ENCODE results near the gene HPCAL1. TPM values are rescaled to one million over a fixed set of nuclear protein-coding genes. Genes with fewer than 3 reads are reported as not detected.
"Not testable (repeated sequence)": the region's sequence is repeated elsewhere in the genome, so short reads cannot be mapped to it uniquely, and the experiment has no call there.

HPCAL1 gene
- total RNA-seq, 2 donors from 2014 or later, result 43.9 to 52.0 TPM

GRCh38 chr2:10284108-10284870, 18.4 kb upstream of the HPCAL1 start:
- ATAC-seq (replicated peaks in 1 of 2) (no peak), DNase-seq (no peak)
- Mint-ChIP-seq H3K36me3 (ENCODE audit: insufficient read depth in 2 of 2) (no peaks in the 10 kb centered on the region), H3K4me1 (ENCODE audit: low read depth) (peaks cover 21% of the 10 kb centered on the region), H3K4me3 (no peak overlapping the region), H3K27ac (no peak overlapping the region), H3K9me3 (no peaks in the 10 kb centered on the region), H3K27me3 (ENCODE audit: low read depth) (no peaks in the 10 kb centered on the region)

DNA sequence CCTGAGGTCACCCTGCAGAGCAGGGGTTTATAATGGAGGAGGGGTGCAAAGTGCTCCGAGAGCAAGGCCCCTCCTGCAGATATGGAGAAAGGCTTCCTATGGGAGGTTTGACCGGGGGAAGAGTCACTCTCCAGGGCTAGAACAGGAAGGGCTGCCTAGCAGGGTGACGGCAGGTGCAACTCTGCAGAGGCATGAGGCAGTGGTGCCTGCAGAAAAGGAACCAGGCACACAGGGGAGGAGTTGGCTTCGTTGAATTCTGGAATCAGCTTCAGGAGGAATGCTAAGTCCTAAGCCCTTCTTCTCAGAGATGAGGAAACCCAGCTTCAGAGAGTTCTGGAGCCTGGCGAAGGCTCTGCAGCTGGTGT, 17.5 kb upstream of the HPCAL1 start:
- no peak for DNase-seq
- no peak overlapping the region for H3K27ac Mint-ChIP-seq
- H3K4me3 Mint-ChIP-seq, result no peak overlapping the region
- no peak for ATAC-seq (replicated peaks in 1 of 2)
- H3K9me3 Mint-ChIP-seq, result no peaks in the 10 kb centered on the region
- no peaks in the 10 kb centered on the region for H3K36me3 Mint-ChIP-seq (ENCODE audit: insufficient read depth in 2 of 2)
- H3K27me3 Mint-ChIP-seq (ENCODE audit: low read depth), result no peaks in the 10 kb centered on the region
- peaks cover 21% of the 10 kb centered on the region for H3K4me1 Mint-ChIP-seq (ENCODE audit: low read depth)

- ATAC-seq (replicated peaks in 1 of 2) (no peak), DNase-seq (no peak)
- Mint-ChIP-seq H3K36me3 (ENCODE audit: insufficient read depth in 2 of 2) (no peaks in the 10 kb centered on the region), H3K4me3 (no peak overlapping the region), H3K27me3 (ENCODE audit: low read depth) (no peaks in the 10 kb centered on the region), H3K27ac (no peak overlapping the region), H3K4me1 (ENCODE audit: low read depth) (peaks cover 21% of the 10 kb centered on the region), H3K9me3 (no peaks in the 10 kb centered on the region)
Measured at GRCh38 chr2:10285556-10286198, 17.0 kb upstream of the HPCAL1 start.

DNA sequence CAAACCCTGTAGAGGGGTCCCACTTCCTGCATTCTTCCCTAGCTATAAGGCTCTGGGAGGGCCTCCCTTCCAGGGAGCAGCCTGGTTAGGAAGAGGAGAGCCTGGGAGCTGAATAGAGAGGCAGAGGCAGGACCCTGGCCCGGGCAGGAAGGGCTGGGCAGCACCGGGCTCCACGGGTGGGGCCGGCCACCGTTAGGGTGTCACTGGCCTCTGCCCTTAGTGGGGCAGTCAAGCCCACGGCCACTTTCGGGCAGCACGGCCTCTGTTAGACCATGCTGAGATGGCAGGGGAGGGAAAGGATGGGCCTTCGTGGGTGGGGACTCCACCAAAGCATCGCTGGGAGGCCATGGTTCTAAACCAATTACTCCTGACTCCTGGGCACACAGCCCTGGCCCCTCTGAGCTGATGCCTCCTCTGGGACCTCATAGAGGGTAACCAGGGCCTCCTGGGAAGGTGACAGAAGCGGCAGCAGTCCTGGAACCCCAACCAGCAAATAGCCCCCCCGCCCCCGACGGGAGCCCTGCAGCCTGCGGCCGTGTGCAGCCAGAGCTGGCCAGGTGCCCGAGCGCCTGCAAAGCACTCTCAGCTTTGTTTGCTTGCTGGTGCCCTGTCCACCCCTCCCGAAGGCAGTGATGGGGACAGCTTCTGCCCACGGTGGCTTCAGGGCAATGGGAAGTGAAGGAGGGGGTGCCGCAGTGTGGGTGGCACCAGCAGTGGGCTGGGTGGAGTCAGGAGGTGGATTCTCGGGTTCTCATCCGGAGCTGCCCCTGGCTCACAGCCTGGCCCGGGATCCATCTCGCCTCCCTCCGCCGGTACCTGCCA, 16.3 kb upstream of the HPCAL1 start:
- Mint-ChIP-seq H3K9me3 (no peaks in the 10 kb centered on the region), H3K27ac (no peak overlapping the region), H3K27me3 (ENCODE audit: low read depth) (no peaks in the 10 kb centered on the region), H3K4me1 (ENCODE audit: low read depth) (peaks cover 21% of the 10 kb centered on the region), H3K4me3 (no peak overlapping the region), H3K36me3 (ENCODE audit: insufficient read depth in 2 of 2) (no peaks in the 10 kb centered on the region)
- no peak for ATAC-seq (replicated peaks in 1 of 2)
- DNase-seq, result no peak

DNA sequence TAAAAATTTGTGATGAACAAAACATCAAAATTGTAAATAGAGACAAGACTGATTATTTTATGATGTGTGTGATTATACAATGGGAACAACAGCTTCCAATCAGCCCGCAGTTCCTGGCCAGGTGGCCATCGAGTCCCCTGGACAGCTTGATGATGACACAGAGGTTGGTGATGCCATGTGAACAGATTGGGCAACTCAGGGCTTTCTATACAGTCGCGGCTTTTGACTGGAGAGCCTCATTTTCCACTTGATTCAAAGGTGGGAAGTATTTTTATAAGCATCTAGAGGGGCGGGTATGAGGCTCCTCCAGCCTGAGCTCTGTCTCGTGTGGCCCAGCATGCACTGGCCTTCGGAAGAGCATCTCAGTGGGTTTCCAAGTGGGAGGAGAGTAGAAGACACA, 14.9 kb upstream of the HPCAL1 start:
- ATAC-seq (replicated peaks in 1 of 2), result no peak
- DNase-seq, result no peak
- Mint-ChIP-seq H3K27ac (no peak overlapping the region), H3K27me3 (ENCODE audit: low read depth) (no peaks in the 10 kb centered on the region), H3K9me3 (no peaks in the 10 kb centered on the region), H3K4me1 (ENCODE audit: low read depth) (peaks cover 18% of the 10 kb centered on the region), H3K36me3 (ENCODE audit: insufficient read depth in 2 of 2) (no peaks in the 10 kb centered on the region), H3K4me3 (no peak overlapping the region)

GRCh38 chr2:10288606-10289005, 14.1 kb upstream of the HPCAL1 start:
- Mint-ChIP-seq H3K27ac (no peak overlapping the region), H3K9me3 (no peaks in the 10 kb centered on the region), H3K4me1 (ENCODE audit: low read depth) (peaks cover 9% of the 10 kb centered on the region), H3K4me3 (no peak overlapping the region), H3K36me3 (ENCODE audit: insufficient read depth in 2 of 2) (no peaks in the 10 kb centered on the region), H3K27me3 (ENCODE audit: low read depth) (no peaks in the 10 kb centered on the region)
- ATAC-seq (replicated peaks in 1 of 2), result no peak
- DNase-seq, result no peak

- peaks cover 5% of the 10 kb centered on the region for H3K4me1 Mint-ChIP-seq (ENCODE audit: low read depth)
- no peaks in the 10 kb centered on the region for H3K27me3 Mint-ChIP-seq (ENCODE audit: low read depth)
- H3K36me3 Mint-ChIP-seq (ENCODE audit: insufficient read depth in 2 of 2), result peaks cover 0 to 4% of the 10 kb centered on the region in 2 donors
- ATAC-seq (replicated peaks in 1 of 2), result no peak
- H3K27ac Mint-ChIP-seq, result no peak overlapping the region
- H3K4me3 Mint-ChIP-seq, result no peak overlapping the region
- DNase-seq, result no peak
- H3K9me3 Mint-ChIP-seq, result no peaks in the 10 kb centered on the region
Measured at GRCh38 chr2:10289352-10289751, 13.4 kb upstream of the HPCAL1 start.

GRCh38 chr2:10289891-10290290, 12.8 kb upstream of the HPCAL1 start:
- Mint-ChIP-seq H3K27ac (no peak overlapping the region), H3K27me3 (ENCODE audit: low read depth) (no peaks in the 10 kb centered on the region), H3K4me3 (no peak overlapping the region), H3K36me3 (ENCODE audit: insufficient read depth in 2 of 2) (peaks cover 0 to 7% of the 10 kb centered on the region in 2 donors), H3K4me1 (ENCODE audit: low read depth) (peaks cover 3% of the 10 kb centered on the region), H3K9me3 (no peaks in the 10 kb centered on the region)
- no peak for DNase-seq
- no peak for ATAC-seq (replicated peaks in 1 of 2)

DNA sequence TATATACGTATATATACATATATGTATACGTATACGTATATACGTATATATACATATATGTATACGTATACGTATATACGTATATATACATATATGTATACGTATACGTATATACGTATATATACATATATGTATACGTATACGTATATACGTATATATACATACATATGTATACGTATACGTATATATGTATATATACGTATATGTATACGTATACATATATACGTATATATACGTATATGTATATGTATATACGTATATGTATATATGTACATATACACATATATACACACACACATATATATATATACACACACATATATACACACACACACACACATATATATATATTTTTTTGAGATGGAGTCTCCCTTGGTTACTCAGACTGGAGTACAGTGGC, 11.3 kb upstream of the HPCAL1 start:
- DNase-seq; ATAC-seq (replicated peaks in 1 of 2); H3K4me1 Mint-ChIP-seq (ENCODE audit: low read depth); H3K27ac Mint-ChIP-seq; H3K27me3 Mint-ChIP-seq (ENCODE audit: low read depth); H3K36me3 Mint-ChIP-seq (ENCODE audit: insufficient read depth in 2 of 2); H3K9me3 Mint-ChIP-seq; H3K4me3 Mint-ChIP-seq: not testable (repeated sequence)

- Mint-ChIP-seq H3K9me3 (no peaks in the 10 kb centered on the region), H3K36me3 (ENCODE audit: insufficient read depth in 2 of 2) (peaks cover 0 to 7% of the 10 kb centered on the region in 2 donors), H3K4me1 (ENCODE audit: low read depth) (peaks cover 10% of the 10 kb centered on the region), H3K4me3 (no peak overlapping the region), H3K27ac (no peak overlapping the region), H3K27me3 (ENCODE audit: low read depth) (no peaks in the 10 kb centered on the region)
- ATAC-seq (replicated peaks in 1 of 2) (no peak), DNase-seq (no peak)
Measured at GRCh38 chr2:10292033-10292432, 10.7 kb upstream of the HPCAL1 start.

DNA sequence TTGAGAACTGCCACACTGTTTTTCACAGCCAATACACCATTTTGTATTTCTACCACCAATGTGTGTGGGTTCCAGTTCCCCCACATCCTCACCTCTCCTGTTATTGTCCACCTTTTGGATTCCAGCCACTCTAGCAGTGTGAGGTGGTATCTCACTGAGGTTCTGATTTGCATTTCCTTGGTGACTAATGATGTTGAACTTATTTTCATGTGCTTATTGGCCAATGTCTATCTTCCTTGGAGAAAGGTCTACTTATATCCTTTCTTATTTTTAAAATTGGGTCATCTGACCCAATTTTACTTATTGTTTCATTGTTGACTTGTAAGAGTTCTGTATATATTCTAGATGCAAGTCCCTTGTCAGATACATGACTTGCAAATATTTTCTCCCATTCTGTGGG, 9.1 kb upstream of the HPCAL1 start:
- no peaks in the 10 kb centered on the region for H3K9me3 Mint-ChIP-seq
- DNase-seq (no peak), ATAC-seq (replicated peaks in 1 of 2) (no peak)
- H3K4me3 Mint-ChIP-seq, result no peak overlapping the region
- H3K27me3 Mint-ChIP-seq (ENCODE audit: low read depth), result no peaks in the 10 kb centered on the region
- peaks cover 0 to 7% of the 10 kb centered on the region in 2 donors for H3K36me3 Mint-ChIP-seq (ENCODE audit: insufficient read depth in 2 of 2)
- H3K4me1 Mint-ChIP-seq (ENCODE audit: low read depth), result peaks cover 26% of the 10 kb centered on the region
- H3K27ac Mint-ChIP-seq, result no peak overlapping the region

DNA sequence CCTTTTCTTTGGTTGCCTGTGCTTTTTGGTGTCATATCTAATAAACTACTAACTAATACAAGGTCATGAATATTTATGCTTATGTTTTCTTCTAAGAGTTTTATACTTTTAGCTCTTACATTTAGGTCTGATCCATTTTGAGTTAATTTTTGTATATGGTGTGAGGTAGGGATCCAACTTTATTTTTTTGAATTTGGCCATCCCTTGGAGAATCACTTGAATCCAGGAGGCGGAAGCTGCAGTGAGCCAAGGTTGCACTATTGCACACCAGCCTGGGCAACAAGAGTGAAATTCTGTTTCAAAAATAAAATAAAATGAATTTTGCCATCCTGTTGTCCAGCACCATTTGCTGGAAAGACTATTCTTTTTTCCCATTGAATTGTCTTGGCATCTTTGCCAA, 8.6 kb upstream of the HPCAL1 start:
- Mint-ChIP-seq H3K27ac (no peak overlapping the region), H3K4me1 (ENCODE audit: low read depth) (peaks cover 30% of the 10 kb centered on the region), H3K9me3 (no peaks in the 10 kb centered on the region), H3K36me3 (ENCODE audit: insufficient read depth in 2 of 2) (peaks cover 0 to 12% of the 10 kb centered on the region in 2 donors), H3K27me3 (ENCODE audit: low read depth) (no peaks in the 10 kb centered on the region), H3K4me3 (no peak overlapping the region)
- ATAC-seq (replicated peaks in 1 of 2) (no peak), DNase-seq (no peak)

GRCh38 chr2:10295649-10296048, 7.1 kb upstream of the HPCAL1 start:
- not testable (repeated sequence) for H3K4me3 Mint-ChIP-seq; DNase-seq; H3K9me3 Mint-ChIP-seq; ATAC-seq (replicated peaks in 1 of 2); H3K27me3 Mint-ChIP-seq (ENCODE audit: low read depth); H3K27ac Mint-ChIP-seq
- H3K36me3 Mint-ChIP-seq (ENCODE audit: insufficient read depth in 2 of 2), result peaks cover 0 to 12% of the 10 kb centered on the region in 2 donors
- H3K4me1 Mint-ChIP-seq (ENCODE audit: low read depth), result peaks cover 40% of the 10 kb centered on the region

Data from activated T-cell treated with anti-CD3 and anti-CD28 coated beads, Interleukin-2, amount 50 U/mL, for 72 hours (primary cell).